ENCODE data around the gene TMEM100. TPM values are rescaled to one million over a fixed set of nuclear protein-coding genes. Genes with fewer than 3 reads are reported as not detected.

The TMEM100 gene
- polyA plus RNA-seq, 3 donors, result not detected

- peak; percentile 25 for TF ChIP-seq CTCF (IDR thresholded peaks at IDR 0.05)
- Histone ChIP-seq H3K9ac (ENCODE audit: insufficient read depth, low read length, poor library complexity, severe bottlenecking) (peak within 1 kb of the TSS; percentile 78), H3K4me3 (replicated peaks in 1 of 3; ENCODE audit: low read depth in 2 of 3, low read length in 3 of 3) (peak within 1 kb of the TSS; percentile 66 to 86 (median 76)), H3K27ac (ENCODE audit: low read depth in 1 of 2, low read length in 2 of 2) (peak within 1 kb of the TSS; percentile 81 to 84), H3K79me2 (ENCODE audit: insufficient read depth, low read length) (peaks cover 28% of the 10 kb centered on the region), H3K27me3 (ENCODE audit: control insufficient read depth in 2 of 2, insufficient read depth in 2 of 2, low read length in 2 of 2) (no peaks in the 10 kb centered on the region), H3K9me3 (replicated peaks in 1 of 2; ENCODE audit: control insufficient read depth in 1 of 2, insufficient read depth in 1 of 2, low read length in 2 of 2) (no peaks in the 10 kb centered on the region), H3K4me2 (replicated peaks; ENCODE audit: extremely low read depth, low read length, poor library complexity, severe bottlenecking) (peak within 1 kb of the TSS; percentile 89), H2AFZ (ENCODE audit: insufficient read depth, low read depth, low read length, poor library complexity, severe bottlenecking) (peak within 1 kb of the TSS; percentile 94), H3K36me3 (replicated peaks in 1 of 2; ENCODE audit: control insufficient read depth in 1 of 2, insufficient read depth in 2 of 2, low read length in 2 of 2) (peaks cover 0 to 13% of the 10 kb centered on the region in 2 donors), H3K4me1 (ENCODE audit: control insufficient read depth in 1 of 2, insufficient read depth in 2 of 2, low read length in 2 of 2) (peaks cover 11 to 24% of the 10 kb centered on the region in 2 donors), H4K20me1 (ENCODE audit: insufficient read depth, low read length) (no peaks in the 10 kb centered on the region)
- no peaks in the 10 kb centered on the region for H3K9me3 Mint-ChIP-seq
- peak within 1 kb of the TSS; percentile 74 to 89 (median 82) for H3K27ac Mint-ChIP-seq
- H3K36me3 Mint-ChIP-seq, result peaks cover 16 to 17% of the 10 kb centered on the region in 2 donors
- H3K4me1 Mint-ChIP-seq, result peaks cover 32% of the 10 kb centered on the region
- peak within 1 kb of the TSS; percentile 82 to 91 for H3K4me3 Mint-ChIP-seq
- DNase-seq, result peak; percentile 88 to 91 (median 89)
- 2% methylated on average over 52 of the region's 53 CpGs for WGBS (ENCODE audit: insufficient coverage)
- intact Hi-C loops (cut with micrococcal nuclease), result no loop called here
- H3K27me3 Mint-ChIP-seq (ENCODE audit: low read depth in 3 of 3), result peaks cover 0 to under 1% (median under 1%) of the 10 kb centered on the region in 3 donors
Measured at GRCh38 chr17:55750750-55751657, 28.3 kb upstream of the TMEM100 start, which contains the start of gene PCTP. PCTP (plus strand) TSS chr17:55751051; CDS start chr17:55751104, 53 bp downstream.

GRCh38 chr17:55749985-55750384, 27.3 kb upstream of the TMEM100 start:
- intact Hi-C loops (cut with micrococcal nuclease), result no loop called here
- Mint-ChIP-seq H3K27ac (no peak overlapping the region), H3K9me3 (no peaks in the 10 kb centered on the region), H3K4me1 (peaks cover 22% of the 10 kb centered on the region), H3K4me3 (peak overlapping the region in 1 of 2 donors; percentile 82), H3K36me3 (peaks cover 13 to 16% of the 10 kb centered on the region in 2 donors), H3K27me3 (ENCODE audit: low read depth in 3 of 3) (peaks cover 2 to 5% (median 4%) of the 10 kb centered on the region in 3 donors)
- H3K9me3 ChIP-seq (replicated peaks in 1 of 2; ENCODE audit: control insufficient read depth in 1 of 2, insufficient read depth in 1 of 2, low read length in 2 of 2), result no peaks in the 10 kb centered on the region
- H4K20me1 ChIP-seq (ENCODE audit: insufficient read depth, low read length), result no peaks in the 10 kb centered on the region
- peaks cover 25% of the 10 kb centered on the region for H3K79me2 ChIP-seq (ENCODE audit: insufficient read depth, low read length)
- H3K27me3 ChIP-seq (ENCODE audit: control insufficient read depth in 2 of 2, insufficient read depth in 2 of 2, low read length in 2 of 2), result no peaks in the 10 kb centered on the region
- no peak overlapping the region for H2AFZ ChIP-seq (ENCODE audit: insufficient read depth, low read depth, low read length, poor library complexity, severe bottlenecking)
- no peak overlapping the region for H3K4me2 ChIP-seq (replicated peaks; ENCODE audit: extremely low read depth, low read length, poor library complexity, severe bottlenecking)
- H3K4me1 ChIP-seq (ENCODE audit: control insufficient read depth in 1 of 2, insufficient read depth in 2 of 2, low read length in 2 of 2), result peaks cover 11 to 17% of the 10 kb centered on the region in 2 donors
- H3K9ac ChIP-seq (ENCODE audit: insufficient read depth, low read length, poor library complexity, severe bottlenecking), result no peak overlapping the region
- no peak overlapping the region for H3K4me3 ChIP-seq (replicated peaks in 1 of 3; ENCODE audit: low read depth in 2 of 3, low read length in 3 of 3)
- H3K36me3 ChIP-seq (replicated peaks in 1 of 2; ENCODE audit: control insufficient read depth in 1 of 2, insufficient read depth in 2 of 2, low read length in 2 of 2), result peaks cover 0 to 13% of the 10 kb centered on the region in 2 donors
- H3K27ac ChIP-seq (ENCODE audit: low read depth in 1 of 2, low read length in 2 of 2), result no peak overlapping the region
- DNase-seq, result no peak
- no peak for TF ChIP-seq CTCF (IDR thresholded peaks at IDR 0.05)
- 82% methylated on average over 3 of the region's 4 CpGs for WGBS (ENCODE audit: insufficient coverage)

All from CD14-positive monocyte (primary cell).